Measurements from ENCODE around the gene GRIK4.

- TF ChIP-seq CTCF (conservative IDR thresholded peaks at IDR 0.05) = no peak
- TF ChIP-seq EZH2 (IDR thresholded peaks at IDR 0.05; ENCODE audit: low read depth) = no peak
Observed at GRCh38 chr11:120659076-120659475, 147.5 kb downstream of the GRIK4 start.
